ENCODE results near the gene ACTN4.

DNA sequence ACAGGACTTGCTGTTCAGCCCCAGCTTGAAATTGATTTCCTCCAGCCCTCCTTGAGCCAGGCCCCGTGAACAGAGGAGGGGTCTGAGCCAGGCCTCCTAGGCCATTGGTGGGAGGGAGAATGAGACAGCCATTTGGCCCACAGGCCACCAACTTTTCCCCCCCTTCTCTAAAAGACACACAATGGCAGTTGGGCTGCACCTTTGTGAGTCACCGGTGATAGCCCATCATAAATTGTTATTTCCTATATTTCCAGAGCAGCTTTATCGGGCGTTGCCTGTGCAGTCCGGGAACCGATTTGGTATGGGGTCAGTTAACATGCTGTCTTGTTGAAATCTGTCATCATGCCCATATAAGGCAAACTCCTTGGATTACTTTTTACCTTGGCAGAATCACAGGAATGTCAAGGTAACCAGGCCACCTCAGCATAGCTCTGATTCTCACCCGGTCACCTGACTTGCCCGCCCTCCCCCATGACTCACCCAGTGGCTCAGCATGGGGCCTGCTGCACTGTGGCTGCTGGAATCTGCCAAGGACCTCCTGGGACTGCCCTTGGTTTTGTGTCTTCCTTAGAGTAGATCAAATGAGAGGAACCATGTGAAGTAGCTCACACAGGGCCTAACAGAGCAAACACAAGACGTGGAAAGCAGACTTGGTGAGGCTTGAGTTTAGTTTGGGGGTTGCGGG is 36.1 kb downstream of the ACTN4 start:
- TF ChIP-seq, protein P1, sequence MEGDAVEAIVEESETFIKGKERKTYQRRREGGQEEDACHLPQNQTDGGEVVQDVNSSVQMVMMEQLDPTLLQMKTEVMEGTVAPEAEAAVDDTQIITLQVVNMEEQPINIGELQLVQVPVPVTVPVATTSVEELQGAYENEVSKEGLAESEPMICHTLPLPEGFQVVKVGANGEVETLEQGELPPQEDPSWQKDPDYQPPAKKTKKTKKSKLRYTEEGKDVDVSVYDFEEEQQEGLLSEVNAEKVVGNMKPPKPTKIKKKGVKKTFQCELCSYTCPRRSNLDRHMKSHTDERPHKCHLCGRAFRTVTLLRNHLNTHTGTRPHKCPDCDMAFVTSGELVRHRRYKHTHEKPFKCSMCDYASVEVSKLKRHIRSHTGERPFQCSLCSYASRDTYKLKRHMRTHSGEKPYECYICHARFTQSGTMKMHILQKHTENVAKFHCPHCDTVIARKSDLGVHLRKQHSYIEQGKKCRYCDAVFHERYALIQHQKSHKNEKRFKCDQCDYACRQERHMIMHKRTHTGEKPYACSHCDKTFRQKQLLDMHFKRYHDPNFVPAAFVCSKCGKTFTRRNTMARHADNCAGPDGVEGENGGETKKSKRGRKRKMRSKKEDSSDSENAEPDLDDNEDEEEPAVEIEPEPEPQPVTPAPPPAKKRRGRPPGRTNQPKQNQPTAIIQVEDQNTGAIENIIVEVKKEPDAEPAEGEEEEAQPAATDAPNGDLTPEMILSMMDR (IDR thresholded peaks at IDR 0.05): no peak
- no peak for TF ChIP-seq CREB1 (CRISPR knock-in tag; IDR thresholded peaks at IDR 0.05)
- TF ChIP-seq, protein P2, sequence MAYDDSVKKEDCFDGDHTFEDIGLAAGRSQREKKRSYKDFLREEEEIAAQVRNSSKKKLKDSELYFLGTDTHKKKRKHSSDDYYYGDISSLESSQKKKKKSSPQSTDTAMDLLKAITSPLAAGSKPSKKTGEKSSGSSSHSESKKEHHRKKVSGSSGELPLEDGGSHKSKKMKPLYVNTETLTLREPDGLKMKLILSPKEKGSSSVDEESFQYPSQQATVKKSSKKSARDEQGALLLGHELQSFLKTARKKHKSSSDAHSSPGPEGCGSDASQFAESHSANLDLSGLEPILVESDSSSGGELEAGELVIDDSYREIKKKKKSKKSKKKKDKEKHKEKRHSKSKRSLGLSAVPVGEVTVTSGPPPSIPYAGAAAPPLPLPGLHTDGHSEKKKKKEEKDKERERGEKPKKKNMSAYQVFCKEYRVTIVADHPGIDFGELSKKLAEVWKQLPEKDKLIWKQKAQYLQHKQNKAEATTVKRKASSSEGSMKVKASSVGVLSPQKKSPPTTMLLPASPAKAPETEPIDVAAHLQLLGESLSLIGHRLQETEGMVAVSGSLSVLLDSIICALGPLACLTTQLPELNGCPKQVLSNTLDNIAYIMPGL (CRISPR knock-in tag; IDR thresholded peaks at IDR 0.05): no peak
